Natural killer cell (primary cell): ENCODE measurements around the gene FOXO1. TPM values are rescaled to one million over a fixed set of nuclear protein-coding genes. Genes with fewer than 3 reads are reported as not detected.

Experiments used
- ATAC-seq, 3 donors: fragments of 150-1000 bp in 2 of 3; fragments of 200-7000 bp in 1 of 3; cut with Tn5 transposase; 1 replicate in 1 of 3; 2 replicates in 2 of 3; pipeline ENCODE4 v1.10.0; 2021; ENCODE audit warnings: mild to moderate bottlenecking in 2 of 3, moderate library complexity in 2 of 3
- DNase-seq, 2 donors: peaks; one replicate each; pipeline versions ENCODE4 v3.0.0 to v3.0.0-alpha.2; 2013 to 2021; ENCODE audit warnings: mixed read lengths in 1 of 2
- H3K27ac ChIP-seq: one replicate; pipeline ENCODE4 v1.5.1; 2013; ENCODE audit warnings: mild to moderate bottlenecking, low read length
- H3K27me3 ChIP-seq: one replicate; pipeline ENCODE4 v1.6.1; 2013; ENCODE audit warnings: low read length; ENCODE audit not compliant: control insufficient read depth, insufficient read depth
- H3K36me3 ChIP-seq: one replicate; pipeline ENCODE4 v1.6.1; 2013; ENCODE audit warnings: low read length; ENCODE audit not compliant: control insufficient read depth, insufficient read depth
- H3K4me1 ChIP-seq: one replicate; pipeline ENCODE4 v1.6.1; 2013; ENCODE audit warnings: low read length; ENCODE audit not compliant: control insufficient read depth, insufficient read depth
- H3K4me3 ChIP-seq: one replicate; pipeline ENCODE4 v1.5.1; 2013; ENCODE audit warnings: low read length
- H3K9me3 ChIP-seq: one replicate; pipeline ENCODE4 v1.6.1; 2013; ENCODE audit warnings: low read length; ENCODE audit not compliant: control insufficient read depth, insufficient read depth
- H3K27ac Mint-ChIP-seq, 2 donors: one replicate each; pipeline ENCODE4 v1.8.0; 2022; ENCODE audit warnings: mild to moderate bottlenecking in 2 of 2, mixed read lengths in 2 of 2, moderate library complexity in 1 of 2
- H3K27me3 Mint-ChIP-seq, 2 donors: one replicate each; pipeline ENCODE4 v1.8.0; 2022; ENCODE audit warnings: low read depth in 2 of 2, mixed read lengths in 2 of 2
- H3K36me3 Mint-ChIP-seq: one replicate; pipeline ENCODE4 v1.8.0; 2022; ENCODE audit warnings: mixed read lengths
- H3K4me1 Mint-ChIP-seq, 2 donors: one replicate each; pipeline ENCODE4 v1.8.0; 2022; ENCODE audit warnings: mixed read lengths in 2 of 2
- H3K4me3 Mint-ChIP-seq: one replicate; pipeline ENCODE4 v1.8.0; 2022; ENCODE audit warnings: mild to moderate bottlenecking, moderate library complexity, mixed read lengths
- H3K9me3 Mint-ChIP-seq, 2 donors: one replicate each; pipeline ENCODE4 v1.8.0; 2022; ENCODE audit warnings: mixed read lengths in 2 of 2
- WGBS: methylation state at CpG from one replicate; pipeline ENCODE4 v1.1.7; 2013; ENCODE audit warnings: missing lambda C conversion rate; ENCODE audit not compliant: insufficient coverage; 5-methylcytosine and 5-hydroxymethylcytosine counted together
- intact Hi-C: fragments of 100-400 bp; cut with micrococcal nuclease; formaldehyde crosslinking; loops from one replicate; pipeline ENCODE4 v1.14.2; 2022
- total RNA-seq, 4 donors: library from RNA; stranded (reverse); fragments of 120-200 nt in 1 of 4; gene quantifications; one replicate each; pipeline versions ENCODE4 v1.2.3 to v1.2.4, GENCODE V29; 2013 to 2022
- TF ChIP-seq, protein P1 (sequence below): fragments of 200-600 bp; IDR thresholded peaks from one replicate; pipeline ENCODE4 v1.8.0; 2022; ENCODE audit warnings: antibody characterized with exemption

The FOXO1 gene
- total RNA-seq, 3 donors from 2014 or later (not counting 1 experiment from before 2014, with no cell fraction given), result 23.9 to 29.8 (median 27.6) TPM

DNA sequence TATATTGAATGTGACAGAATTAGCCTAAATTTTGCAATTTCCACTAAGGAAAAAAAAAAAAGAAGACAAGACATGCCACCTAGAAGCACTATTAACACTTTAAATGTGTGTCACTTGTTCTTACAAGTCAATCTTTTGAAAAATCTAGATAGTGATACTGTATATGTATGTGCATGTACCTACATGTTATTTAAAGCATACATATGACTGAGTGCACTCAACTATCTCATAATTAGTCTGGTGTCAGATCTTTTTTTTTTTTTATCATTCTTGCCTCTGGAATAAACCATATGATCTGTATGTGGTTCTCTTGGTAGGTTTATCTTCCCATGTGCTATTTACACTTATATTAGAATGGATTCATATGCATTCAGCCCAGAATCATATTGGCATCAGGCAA lies 62.3 kb downstream of the FOXO1 start:
- Histone ChIP-seq H3K27ac (no peak overlapping the region), H3K4me1 (peaks cover 9% of the 10 kb centered on the region), H3K36me3 (no peaks in the 10 kb centered on the region), H3K4me3 (no peak overlapping the region), H3K27me3 (no peaks in the 10 kb centered on the region), H3K9me3 (no peaks in the 10 kb centered on the region)
- Mint-ChIP-seq H3K27me3 (no peaks in the 10 kb centered on the region), H3K36me3 (no peaks in the 10 kb centered on the region), H3K27ac (peak overlapping the region in 1 of 2 donors; percentile 1), H3K9me3 (no peaks in the 10 kb centered on the region), H3K4me3 (no peak overlapping the region), H3K4me1 (peaks cover 16 to 41% of the 10 kb centered on the region in 2 donors)
- no peak for DNase-seq
- TF ChIP-seq, protein P1, sequence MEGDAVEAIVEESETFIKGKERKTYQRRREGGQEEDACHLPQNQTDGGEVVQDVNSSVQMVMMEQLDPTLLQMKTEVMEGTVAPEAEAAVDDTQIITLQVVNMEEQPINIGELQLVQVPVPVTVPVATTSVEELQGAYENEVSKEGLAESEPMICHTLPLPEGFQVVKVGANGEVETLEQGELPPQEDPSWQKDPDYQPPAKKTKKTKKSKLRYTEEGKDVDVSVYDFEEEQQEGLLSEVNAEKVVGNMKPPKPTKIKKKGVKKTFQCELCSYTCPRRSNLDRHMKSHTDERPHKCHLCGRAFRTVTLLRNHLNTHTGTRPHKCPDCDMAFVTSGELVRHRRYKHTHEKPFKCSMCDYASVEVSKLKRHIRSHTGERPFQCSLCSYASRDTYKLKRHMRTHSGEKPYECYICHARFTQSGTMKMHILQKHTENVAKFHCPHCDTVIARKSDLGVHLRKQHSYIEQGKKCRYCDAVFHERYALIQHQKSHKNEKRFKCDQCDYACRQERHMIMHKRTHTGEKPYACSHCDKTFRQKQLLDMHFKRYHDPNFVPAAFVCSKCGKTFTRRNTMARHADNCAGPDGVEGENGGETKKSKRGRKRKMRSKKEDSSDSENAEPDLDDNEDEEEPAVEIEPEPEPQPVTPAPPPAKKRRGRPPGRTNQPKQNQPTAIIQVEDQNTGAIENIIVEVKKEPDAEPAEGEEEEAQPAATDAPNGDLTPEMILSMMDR, result no peak
- ATAC-seq, result no peak
- intact Hi-C loops, result no loop called here

DNA sequence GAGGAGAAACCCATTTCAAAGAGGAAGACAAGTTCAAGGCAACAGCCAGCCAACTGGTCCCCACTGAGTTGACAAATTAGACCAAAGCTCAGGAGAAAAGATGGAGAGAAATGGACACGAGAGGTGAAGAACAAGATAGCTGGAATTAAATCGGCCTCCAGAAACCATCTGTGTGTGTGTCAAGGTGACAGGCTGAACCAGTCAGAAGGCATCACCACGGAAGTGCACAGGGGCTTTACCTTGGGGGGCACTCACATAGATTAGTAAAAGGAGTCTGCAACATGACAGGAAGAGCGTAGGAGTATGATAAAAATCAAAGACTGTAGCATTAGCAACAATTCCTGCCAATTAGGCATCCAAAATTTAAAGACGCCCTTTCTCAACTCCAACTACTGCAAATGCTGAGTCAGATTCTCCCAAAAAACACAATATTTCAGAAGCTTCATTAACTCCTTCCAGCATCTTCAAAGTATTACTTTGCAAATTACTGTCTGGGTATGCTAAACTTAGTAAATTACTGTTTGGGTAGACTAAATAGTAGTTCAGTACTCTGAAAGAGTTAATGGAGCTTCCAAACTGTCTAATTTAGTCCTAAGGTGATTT lies 66.2 kb downstream of the FOXO1 start:
- peak overlapping the region in 1 of 2 donors; percentile 26 for H3K27ac Mint-ChIP-seq
- Histone ChIP-seq H3K4me3 (no peak overlapping the region), H3K36me3 (no peaks in the 10 kb centered on the region), H3K9me3 (no peaks in the 10 kb centered on the region), H3K27me3 (no peaks in the 10 kb centered on the region), H3K4me1 (peaks cover 12% of the 10 kb centered on the region), H3K27ac (no peak overlapping the region)
- ATAC-seq (no peak), DNase-seq (peak in 1 of 2 donors; percentile 57)
- no peaks in the 10 kb centered on the region for H3K9me3 Mint-ChIP-seq
- WGBS, result 81% methylated on average over 5 of the region's 5 CpGs
- no peaks in the 10 kb centered on the region for H3K27me3 Mint-ChIP-seq
- TF ChIP-seq, protein P1, result no peak
- H3K4me3 Mint-ChIP-seq, result no peak overlapping the region
- no peaks in the 10 kb centered on the region for H3K36me3 Mint-ChIP-seq
- intact Hi-C loops, result no loop called here
- peaks cover 48 to 56% of the 10 kb centered on the region in 2 donors for H3K4me1 Mint-ChIP-seq

DNA sequence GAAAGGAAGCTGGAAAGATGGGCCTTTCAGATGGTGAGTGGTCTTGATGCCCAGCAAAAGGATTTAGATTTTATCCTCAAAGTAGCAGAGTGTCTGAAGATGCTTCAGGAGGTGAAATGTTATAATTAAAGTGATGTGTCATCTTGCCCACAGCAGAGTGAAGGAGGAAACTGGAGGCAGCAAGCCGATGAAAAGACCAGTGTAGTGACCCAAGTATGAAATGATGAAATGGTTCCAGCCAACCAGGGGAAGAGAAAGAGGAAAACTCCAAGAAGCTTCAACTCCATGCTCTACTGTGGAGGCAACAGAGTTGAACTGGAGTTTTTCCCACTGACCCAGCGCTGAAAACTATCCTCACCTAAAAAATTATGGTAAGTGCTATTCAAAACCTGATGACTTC lies 66.7 kb downstream of the FOXO1 start:
- H3K9me3 ChIP-seq, result no peaks in the 10 kb centered on the region
- TF ChIP-seq, protein P1, result no peak
- no peak overlapping the region for H3K27ac ChIP-seq
- Mint-ChIP-seq H3K4me3 (no peak overlapping the region), H3K27me3 (no peaks in the 10 kb centered on the region), H3K9me3 (no peaks in the 10 kb centered on the region), H3K27ac (peak overlapping the region; percentile 26 to 54), H3K36me3 (no peaks in the 10 kb centered on the region), H3K4me1 (peaks cover 49 to 55% of the 10 kb centered on the region in 2 donors)
- H3K4me1 ChIP-seq, result peaks cover 12% of the 10 kb centered on the region
- 65% methylated on average over 2 of the region's 2 CpGs for WGBS
- intact Hi-C loops, result no loop called here
- no peak overlapping the region for H3K4me3 ChIP-seq
- no peaks in the 10 kb centered on the region for H3K36me3 ChIP-seq
- H3K27me3 ChIP-seq, result no peaks in the 10 kb centered on the region
- ATAC-seq (no peak), DNase-seq (no peak)

DNA sequence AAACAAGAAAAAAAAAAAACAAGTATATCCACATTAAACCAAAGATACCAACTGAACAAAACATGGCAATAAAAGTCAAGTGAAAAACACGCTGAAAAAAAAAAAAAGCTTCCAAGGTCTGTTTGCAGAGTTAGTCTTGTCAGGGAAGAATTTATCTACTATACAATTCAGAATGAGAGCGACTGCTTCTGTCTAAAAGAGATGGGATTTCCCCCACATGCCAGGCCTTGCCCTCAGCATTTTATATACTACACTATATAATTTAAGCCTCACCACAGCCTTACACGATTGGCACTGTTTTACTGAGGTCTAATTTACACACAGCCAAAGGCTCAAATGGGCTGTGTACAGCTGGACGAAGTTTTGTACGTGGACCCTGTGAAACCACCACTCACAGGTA lies 67.3 kb downstream of the FOXO1 start:
- TF ChIP-seq, protein P1, result no peak
- Mint-ChIP-seq H3K27me3 (no peaks in the 10 kb centered on the region), H3K9me3 (no peaks in the 10 kb centered on the region), H3K4me1 (peaks cover 52 to 56% of the 10 kb centered on the region in 2 donors), H3K36me3 (no peaks in the 10 kb centered on the region), H3K27ac (peak overlapping the region; percentile 36 to 54), H3K4me3 (no peak overlapping the region)
- Histone ChIP-seq H3K27ac (no peak overlapping the region), H3K4me1 (peaks cover 12% of the 10 kb centered on the region), H3K36me3 (no peaks in the 10 kb centered on the region), H3K9me3 (no peaks in the 10 kb centered on the region), H3K27me3 (no peaks in the 10 kb centered on the region), H3K4me3 (no peak overlapping the region)
- ATAC-seq (no peak), DNase-seq (peak in 1 of 2 donors; percentile 40)
- WGBS, result 90% methylated on average over 4 of the region's 5 CpGs
- intact Hi-C loops, result no loop called here
